GM23248 (cell line): Measurements from ENCODE around the gene KIF6. TPM values are rescaled to one million over a fixed set of nuclear protein-coding genes. Genes with fewer than 3 reads are reported as not detected.

ENCODE experiments used
- DNase-seq: peaks from one replicate; pipeline ENCODE4 v3.0.0-alpha.2; 2015
- H2AFZ ChIP-seq: fragments of 200-600 bp; sonication (generic); 2 replicates; pipeline ENCODE4 v1.6.1; 2016; ENCODE audit warnings: antibody characterized with exemption
- H3F3A ChIP-seq: fragments of 200-600 bp; sonication (generic); 2 replicates; pipeline ENCODE4 v1.6.1; 2016; ENCODE audit warnings: mild to moderate bottlenecking, antibody characterized with exemption, mixed run types; ENCODE audit not compliant: insufficient read depth
- H3K27ac ChIP-seq: fragments of 200-600 bp; sonication (generic); 2 replicates; pipeline ENCODE4 v1.5.1; 2016; ENCODE audit warnings: mild to moderate bottlenecking
- H3K27me3 ChIP-seq: fragments of 200-600 bp; sonication (generic); replicated peaks from 2 replicates; pipeline ENCODE4 v1.6.1; 2016; ENCODE audit warnings: mild to moderate bottlenecking; ENCODE audit not compliant: insufficient read depth
- H3K36me3 ChIP-seq: fragments of 200-600 bp; sonication (generic); 2 replicates; pipeline ENCODE4 v1.6.1; 2016; ENCODE audit warnings: low read depth, mild to moderate bottlenecking
- H3K4me1 ChIP-seq: fragments of 200-600 bp; sonication (generic); 2 replicates; pipeline ENCODE4 v1.6.1; 2016; ENCODE audit warnings: mild to moderate bottlenecking; ENCODE audit not compliant: insufficient read depth
- H3K4me2 ChIP-seq: fragments of 200-600 bp; sonication (generic); one replicate; pipeline ENCODE4 v1.6.1; 2016; ENCODE audit warnings: mild to moderate bottlenecking; ENCODE audit not compliant: unreplicated experiment
- H3K4me3 ChIP-seq: fragments of 200-600 bp; sonication (generic); 2 replicates; pipeline ENCODE4 v1.5.1; 2016; ENCODE audit warnings: mild to moderate bottlenecking
- H3K79me2 ChIP-seq: fragments of 200-600 bp; sonication (generic); 2 replicates; pipeline ENCODE4 v1.6.1; 2016; ENCODE audit warnings: mild to moderate bottlenecking; ENCODE audit not compliant: insufficient read depth
- H3K9ac ChIP-seq: fragments of 200-600 bp; sonication (generic); 2 replicates; pipeline ENCODE4 v1.6.1; 2016; ENCODE audit warnings: mild to moderate bottlenecking
- H3K9me2 ChIP-seq: fragments of 200-600 bp; sonication (generic); 2 replicates; pipeline ENCODE4 v1.6.1; 2016; ENCODE audit warnings: mixed run types, mild to moderate bottlenecking, moderate library complexity; ENCODE audit not compliant: insufficient read depth
- H3K9me3 ChIP-seq: fragments of 200-600 bp; sonication (generic); one replicate; pipeline ENCODE4 v1.6.1; 2017; ENCODE audit warnings: low read depth
- H4K20me1 ChIP-seq: fragments of 200-600 bp; sonication (generic); 2 replicates; pipeline ENCODE4 v1.6.0; 2016; ENCODE audit not compliant: insufficient read depth
- EZH2 ChIP-seq: fragments of 200-600 bp; sonication (generic); IDR thresholded peaks from 2 replicates; pipeline ENCODE4 v1.6.1; 2018; ENCODE audit warnings: antibody characterized with exemption, mild to moderate bottlenecking; ENCODE audit not compliant: insufficient read depth, poor library complexity, severe bottlenecking
- EZH2phosphoT487 ChIP-seq: fragments of 200-600 bp; sonication (generic); IDR thresholded peaks from 2 replicates; pipeline ENCODE4 v1.6.1; 2018; ENCODE audit warnings: antibody characterized with exemption, moderate library complexity, mild to moderate bottlenecking, low read depth; ENCODE audit not compliant: insufficient read depth
- whole genome bisulfite sequencing, 2 experiments: methylation state at CpG; one replicate each; pipeline ENCODE4 v1.1.6; 2015 to 2017; ENCODE audit warnings: low lambda C conversion rate in 2 of 2, low coverage in 1 of 2; ENCODE audit errors: missing lambda C conversion rate in 2 of 2; 5-methylcytosine and 5-hydroxymethylcytosine counted together
- in situ Hi-C: fragments of 300-500 bp; cut with MboI; formaldehyde crosslinking; loops from 2 replicates; pipeline ENCODE4 v1.15.0; 2020
- polyA plus RNA-seq: library from polyadenylated mRNA; unstranded; fragments of >200 nt; fragmentation: Nextera tagmentation; extraction: Ambion mirVana; gene quantifications from 2 replicates; pipeline ENCODE4 v1.2.1, GENCODE V29; 2016
- total RNA-seq: library from RNA; depleted of rRNA; stranded (reverse); fragments of >200 nt; shearing (Covaris generic); gene quantifications from 2 replicates; pipeline ENCODE4 v1.2.3, GENCODE V29; 2014

KIF6 gene
- total and polyA plus RNA-seq, 2 experiments from 2014 or later = 0.22 to 0.91 TPM

DNA sequence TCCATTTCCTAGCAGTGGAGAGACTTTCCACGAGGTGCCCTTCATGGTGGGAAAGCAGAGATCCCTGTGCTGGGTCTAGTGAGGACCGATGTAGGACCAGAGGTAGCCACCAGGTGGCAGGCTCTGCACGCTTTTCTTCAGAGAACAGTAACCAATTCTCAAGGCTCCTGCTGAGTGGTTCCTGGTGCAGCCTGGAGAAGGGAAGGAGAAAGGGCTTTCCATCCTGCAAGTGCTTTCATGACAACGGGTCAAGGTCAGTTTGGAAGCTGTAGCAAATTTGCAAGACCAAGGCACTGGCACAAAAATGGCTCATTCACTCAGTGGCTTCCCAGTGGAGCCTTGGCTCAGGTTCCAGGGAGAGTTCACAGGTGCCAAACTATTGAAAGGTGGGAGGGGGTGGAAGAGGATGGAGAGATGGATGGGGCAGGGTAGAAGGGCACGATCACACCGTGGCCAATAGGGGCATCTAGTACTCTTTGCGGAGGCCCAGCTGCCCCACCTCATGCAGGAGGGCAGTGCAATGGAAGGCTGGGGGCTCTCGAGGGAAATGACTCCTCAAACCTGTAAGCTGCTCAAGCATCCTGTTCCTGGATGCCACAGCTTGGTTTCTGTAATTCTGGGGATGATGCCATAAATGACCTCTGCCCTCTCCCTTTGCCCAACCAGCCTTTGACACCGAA is 377.2 kb downstream of the KIF6 start:
- Histone ChIP-seq H3K4me1 (no peaks in the 10 kb centered on the region), H3K4me3 (no peak overlapping the region), H2AFZ (no peak overlapping the region), H3K36me3 (no peaks in the 10 kb centered on the region), H3K4me2 (no peak overlapping the region), H3K27ac (no peak overlapping the region), H4K20me1 (no peaks in the 10 kb centered on the region), H3K79me2 (no peaks in the 10 kb centered on the region), H3K27me3 (no peaks in the 10 kb centered on the region), H3K9me3 (no peaks in the 10 kb centered on the region), H3F3A (no peaks in the 10 kb centered on the region), H3K9ac (no peak overlapping the region), H3K9me2 (no peaks in the 10 kb centered on the region)
- in situ Hi-C loops = no loop called here
- peak; percentile 72 for DNase-seq
- 29 to 30% methylated on average over 9 of the region's 9 CpGs for WGBS, 2 experiments
- no peak for TF ChIP-seq EZH2
- no peak for TF ChIP-seq EZH2phosphoT487

DNA sequence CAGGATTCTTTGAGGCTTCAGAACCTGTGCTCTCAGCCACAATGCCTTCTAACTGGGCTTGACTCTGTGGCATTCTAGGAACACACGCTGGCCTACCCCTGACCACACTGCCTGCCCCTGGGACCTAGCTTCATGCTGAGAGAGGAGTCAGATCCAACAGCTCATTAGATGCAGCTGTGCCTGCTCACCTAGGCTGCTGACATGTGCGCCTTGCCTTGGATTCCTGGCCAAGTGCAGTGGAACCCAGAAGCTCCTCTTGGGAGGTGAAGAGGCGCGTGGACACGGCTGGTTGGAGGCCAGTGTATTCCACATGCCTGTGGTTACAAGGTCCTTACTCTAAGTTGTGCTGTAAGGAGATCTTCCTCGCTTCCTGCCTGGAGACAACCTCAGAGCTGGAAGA is 378.0 kb downstream of the KIF6 start:
- H4K20me1 ChIP-seq = no peaks in the 10 kb centered on the region
- no peak overlapping the region for H3K9ac ChIP-seq
- no peak overlapping the region for H3K4me2 ChIP-seq
- no peak overlapping the region for H3K4me3 ChIP-seq
- H3K79me2 ChIP-seq = no peaks in the 10 kb centered on the region
- WGBS, 2 experiments = 81 to 85% methylated on average over 6 of the region's 6 CpGs
- no peaks in the 10 kb centered on the region for H3F3A ChIP-seq
- no peaks in the 10 kb centered on the region for H3K9me3 ChIP-seq
- H3K9me2 ChIP-seq = no peaks in the 10 kb centered on the region
- H3K36me3 ChIP-seq = no peaks in the 10 kb centered on the region
- DNase-seq = no peak
- H3K27me3 ChIP-seq = no peaks in the 10 kb centered on the region
- H3K4me1 ChIP-seq = no peaks in the 10 kb centered on the region
- in situ Hi-C loops = no loop called here
- no peak overlapping the region for H3K27ac ChIP-seq
- no peak for TF ChIP-seq EZH2
- no peak for TF ChIP-seq EZH2phosphoT487
- H2AFZ ChIP-seq = no peak overlapping the region

- H3K4me3 ChIP-seq = no peak overlapping the region
- in situ Hi-C loops = no loop called here
- DNase-seq = no peak
- no peaks in the 10 kb centered on the region for H3K9me3 ChIP-seq
- no peaks in the 10 kb centered on the region for H4K20me1 ChIP-seq
- H3K36me3 ChIP-seq = no peaks in the 10 kb centered on the region
- H3K79me2 ChIP-seq = no peaks in the 10 kb centered on the region
- H3K9me2 ChIP-seq = no peaks in the 10 kb centered on the region
- no peak overlapping the region for H3K4me2 ChIP-seq
- H3K27ac ChIP-seq = no peak overlapping the region
- H3K4me1 ChIP-seq = no peaks in the 10 kb centered on the region
- no peaks in the 10 kb centered on the region for H3F3A ChIP-seq
- no peaks in the 10 kb centered on the region; the same call in 1 of the 2 replicates for H3K27me3 ChIP-seq
- no peak overlapping the region for H2AFZ ChIP-seq
- TF ChIP-seq EZH2phosphoT487 (no peak), EZH2 (no peak)
- 78 to 81% methylated on average over 7 of the region's 7 CpGs for WGBS, 2 experiments
- H3K9ac ChIP-seq = no peak overlapping the region
These were observed 380.4 kb downstream of the KIF6 start for GRCh38 chr6:39344821-39345280.

GRCh38 chr6:39343396-39343870 is 381.8 kb downstream of the KIF6 start:
- no peaks in the 10 kb centered on the region for H3K36me3 ChIP-seq
- H3K9me2 ChIP-seq = no peaks in the 10 kb centered on the region
- H3K4me1 ChIP-seq = no peaks in the 10 kb centered on the region
- no peak overlapping the region for H3K4me2 ChIP-seq
- WGBS, 2 experiments = 76 to 80% methylated on average over 9 of the region's 9 CpGs
- no peaks in the 10 kb centered on the region for H3F3A ChIP-seq
- peaks cover under 1% of the 10 kb centered on the region; the same call in 1 of the 2 replicates for H3K27me3 ChIP-seq
- no peak for DNase-seq
- H4K20me1 ChIP-seq = no peaks in the 10 kb centered on the region
- no peak overlapping the region for H2AFZ ChIP-seq
- no peaks in the 10 kb centered on the region for H3K9me3 ChIP-seq
- no peak for TF ChIP-seq EZH2phosphoT487
- no peak for TF ChIP-seq EZH2
- no peaks in the 10 kb centered on the region for H3K79me2 ChIP-seq
- no peak overlapping the region for H3K27ac ChIP-seq
- no peak overlapping the region for H3K4me3 ChIP-seq
- H3K9ac ChIP-seq = no peak overlapping the region
- in situ Hi-C loops = no loop called here
